Nephron (organoid): ENCODE measurements around the gene RBM15B.

Experiments used
- H3K27ac Mint-ChIP-seq, 3 experiments: 2 replicates each; pipeline ENCODE4 v1.8.0; 2020; ENCODE audit warnings: mixed read lengths in 3 of 3, mild to moderate bottlenecking in 2 of 3, moderate library complexity in 1 of 3
- H3K27me3 Mint-ChIP-seq: 2 replicates; pipeline ENCODE4 v1.8.0; 2021; ENCODE audit warnings: low read depth, mild to moderate bottlenecking, moderate library complexity, mixed read lengths
- H3K36me3 Mint-ChIP-seq: 2 replicates; pipeline ENCODE4 v1.8.0; 2020; ENCODE audit warnings: low read depth, mixed read lengths
- H3K4me1 Mint-ChIP-seq: 2 replicates; pipeline ENCODE4 v1.8.0; 2020; ENCODE audit warnings: mixed read lengths
- H3K4me3 Mint-ChIP-seq, 3 experiments: 2 replicates each; pipeline ENCODE4 v1.8.0; 2020; ENCODE audit warnings: mild to moderate bottlenecking in 3 of 3, mixed read lengths in 3 of 3, moderate library complexity in 2 of 3
- H3K9me3 Mint-ChIP-seq: 2 replicates; pipeline ENCODE4 v1.8.0; 2020; ENCODE audit warnings: mixed read lengths
- TF ChIP-seq, protein P1 (sequence below), 3 experiments: fragments of 200-600 bp; sonication (generic); IDR thresholded peaks; one replicate each; pipeline ENCODE4 v1.5.0; 2021; ENCODE audit warnings: antibody characterized with exemption in 3 of 3; ENCODE audit not compliant: unreplicated experiment in 3 of 3

The RBM15B gene

DNA sequence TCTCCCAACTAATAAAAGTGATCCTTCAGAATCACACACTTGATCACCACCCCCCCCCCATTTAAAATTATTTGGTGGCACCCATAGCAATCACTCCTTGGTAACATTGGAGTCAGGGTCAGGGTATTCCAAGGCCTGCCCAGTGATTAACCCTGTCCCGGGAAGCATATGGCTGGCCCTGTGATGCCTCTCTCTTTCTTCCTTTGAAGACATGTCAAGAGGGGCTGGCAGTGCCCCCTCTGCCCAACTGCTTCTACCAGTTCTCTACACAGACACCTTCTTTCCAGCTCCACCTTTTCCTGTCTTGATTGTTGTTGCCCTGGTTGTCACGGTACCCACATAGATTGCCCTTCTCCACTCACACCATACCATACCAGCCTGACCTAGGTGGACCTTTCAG is 36.9 kb upstream of the RBM15B start:
- H3K4me3 Mint-ChIP-seq, result no peak overlapping the region
- no peaks in the 10 kb centered on the region for H3K36me3 Mint-ChIP-seq
- H3K4me1 Mint-ChIP-seq, result no peaks in the 10 kb centered on the region
- H3K9me3 Mint-ChIP-seq, result no peaks in the 10 kb centered on the region
- TF ChIP-seq, protein P1, sequence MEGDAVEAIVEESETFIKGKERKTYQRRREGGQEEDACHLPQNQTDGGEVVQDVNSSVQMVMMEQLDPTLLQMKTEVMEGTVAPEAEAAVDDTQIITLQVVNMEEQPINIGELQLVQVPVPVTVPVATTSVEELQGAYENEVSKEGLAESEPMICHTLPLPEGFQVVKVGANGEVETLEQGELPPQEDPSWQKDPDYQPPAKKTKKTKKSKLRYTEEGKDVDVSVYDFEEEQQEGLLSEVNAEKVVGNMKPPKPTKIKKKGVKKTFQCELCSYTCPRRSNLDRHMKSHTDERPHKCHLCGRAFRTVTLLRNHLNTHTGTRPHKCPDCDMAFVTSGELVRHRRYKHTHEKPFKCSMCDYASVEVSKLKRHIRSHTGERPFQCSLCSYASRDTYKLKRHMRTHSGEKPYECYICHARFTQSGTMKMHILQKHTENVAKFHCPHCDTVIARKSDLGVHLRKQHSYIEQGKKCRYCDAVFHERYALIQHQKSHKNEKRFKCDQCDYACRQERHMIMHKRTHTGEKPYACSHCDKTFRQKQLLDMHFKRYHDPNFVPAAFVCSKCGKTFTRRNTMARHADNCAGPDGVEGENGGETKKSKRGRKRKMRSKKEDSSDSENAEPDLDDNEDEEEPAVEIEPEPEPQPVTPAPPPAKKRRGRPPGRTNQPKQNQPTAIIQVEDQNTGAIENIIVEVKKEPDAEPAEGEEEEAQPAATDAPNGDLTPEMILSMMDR (IDR thresholded peaks at IDR 0.05; ENCODE audit: unreplicated experiment in 3 of 3), result no peak
- H3K27me3 Mint-ChIP-seq, result peaks cover 3% of the 10 kb centered on the region
- no peak overlapping the region for H3K27ac Mint-ChIP-seq

DNA sequence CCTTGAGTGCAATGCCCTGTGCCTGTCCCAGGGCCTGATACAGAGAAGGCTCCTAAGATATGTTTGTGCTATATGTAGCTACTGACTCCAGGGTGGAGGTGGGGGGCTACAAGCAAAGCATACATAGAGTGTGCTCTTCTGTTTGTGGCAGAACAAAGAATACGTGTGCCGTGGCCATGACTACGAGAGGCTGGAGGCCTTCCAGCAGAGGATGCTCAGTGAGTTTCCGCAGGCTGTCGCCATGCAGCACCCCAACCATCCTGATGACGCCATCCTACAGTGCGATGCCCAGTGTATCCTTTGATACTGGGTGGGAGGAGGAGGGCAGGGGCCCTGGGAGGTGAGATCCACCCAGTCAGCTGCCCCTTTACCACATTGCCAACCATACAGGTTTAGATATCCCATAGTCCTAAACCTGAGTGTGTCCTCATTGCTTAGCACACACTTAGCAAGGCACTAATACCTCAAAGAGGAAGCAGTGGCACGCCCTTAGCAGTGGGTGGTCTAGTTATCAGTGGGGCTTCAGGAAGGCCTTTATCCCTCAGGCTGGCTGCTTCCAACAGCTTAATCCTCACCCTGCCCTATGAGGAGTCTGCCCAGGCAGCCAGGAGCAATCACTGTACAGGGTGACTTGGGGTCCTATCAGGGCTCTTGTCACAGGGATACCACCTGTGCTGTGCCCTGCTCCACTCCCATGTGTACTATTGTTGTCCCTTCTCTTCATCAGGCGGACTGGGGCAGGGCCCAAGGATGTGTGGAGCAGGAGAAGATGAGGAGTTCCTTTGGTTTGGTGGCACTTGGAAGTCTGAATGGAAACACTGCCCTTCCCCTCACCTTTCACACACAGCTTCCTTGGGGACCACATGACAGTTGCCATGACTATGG is 36.1 kb upstream of the RBM15B start:
- no peaks in the 10 kb centered on the region for H3K36me3 Mint-ChIP-seq
- no peaks in the 10 kb centered on the region for H3K27me3 Mint-ChIP-seq
- H3K27ac Mint-ChIP-seq, result no peak overlapping the region
- H3K4me3 Mint-ChIP-seq, result no peak overlapping the region
- TF ChIP-seq, protein P1 (IDR thresholded peaks at IDR 0.05; ENCODE audit: unreplicated experiment in 3 of 3), result no peak
- no peaks in the 10 kb centered on the region for H3K4me1 Mint-ChIP-seq
- H3K9me3 Mint-ChIP-seq, result no peaks in the 10 kb centered on the region

DNA sequence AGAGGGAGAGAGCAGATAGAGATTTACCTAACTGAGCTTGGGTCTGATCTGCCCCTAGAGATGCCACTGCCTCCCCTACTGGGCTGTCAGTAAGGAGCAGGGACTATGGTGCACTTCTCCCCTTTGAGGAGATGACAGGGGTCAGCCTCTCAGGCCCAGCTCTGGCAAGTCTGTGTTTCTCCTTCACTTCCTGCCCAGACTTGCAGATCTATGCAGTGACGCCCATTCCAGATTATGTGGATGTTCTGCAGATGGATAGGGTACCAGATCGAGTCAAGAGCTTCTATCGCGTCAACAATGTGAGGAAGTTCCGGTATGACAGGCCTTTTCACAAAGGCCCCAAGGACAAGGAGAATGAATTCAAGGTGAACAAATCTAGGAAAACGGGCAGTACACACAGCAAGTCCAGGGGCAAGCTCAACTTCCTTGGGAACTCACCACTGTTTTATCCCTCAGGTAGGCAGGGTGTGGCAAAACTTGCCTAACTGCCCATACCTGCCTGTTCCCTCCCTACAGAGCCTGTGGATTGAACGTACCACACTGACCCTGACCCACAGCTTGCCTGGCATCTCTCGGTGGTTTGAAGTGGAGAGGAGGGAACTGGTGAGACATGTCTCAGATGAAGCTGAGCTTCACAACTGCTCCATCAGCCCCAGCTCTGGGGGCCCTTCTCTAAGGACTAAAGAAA is 35.0 kb upstream of the RBM15B start:
- H3K4me1 Mint-ChIP-seq, result no peaks in the 10 kb centered on the region
- TF ChIP-seq, protein P1 (IDR thresholded peaks at IDR 0.05; ENCODE audit: unreplicated experiment in 3 of 3), result no peak
- no peak overlapping the region for H3K4me3 Mint-ChIP-seq

DNA sequence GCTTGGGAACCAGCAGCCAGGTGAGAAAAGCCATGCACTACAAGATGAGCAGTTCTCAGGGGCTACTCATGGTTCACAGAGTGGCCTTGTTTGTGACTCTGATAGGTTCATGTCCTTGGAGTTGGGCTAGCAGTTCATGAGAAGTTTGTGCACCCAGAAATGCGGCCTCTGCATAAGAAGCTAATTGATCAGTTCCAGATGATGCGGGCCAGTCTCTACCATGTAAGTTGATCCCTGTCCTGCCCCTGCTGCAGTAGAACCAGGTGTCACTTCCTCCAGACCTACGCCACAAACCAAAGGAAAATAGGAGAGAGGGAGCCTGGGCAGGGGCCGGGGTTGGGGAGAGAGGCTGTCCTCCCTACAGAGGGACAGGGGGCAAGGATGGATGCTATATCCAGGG is 33.2 kb upstream of the RBM15B start:
- Mint-ChIP-seq H3K9me3 (peaks cover 2% of the 10 kb centered on the region), H3K27ac (no peak overlapping the region), H3K27me3 (no peaks in the 10 kb centered on the region), H3K36me3 (no peaks in the 10 kb centered on the region), H3K4me3 (no peak overlapping the region), H3K4me1 (no peaks in the 10 kb centered on the region)
- TF ChIP-seq, protein P1 (IDR thresholded peaks at IDR 0.05; ENCODE audit: unreplicated experiment in 3 of 3), result no peak

More for the DNA sequence above, 35.0 kb upstream of the RBM15B start:
- H3K36me3 Mint-ChIP-seq, result no peaks in the 10 kb centered on the region
- H3K27ac Mint-ChIP-seq, result no peak overlapping the region
- no peaks in the 10 kb centered on the region for H3K27me3 Mint-ChIP-seq
- no peaks in the 10 kb centered on the region for H3K9me3 Mint-ChIP-seq

DNA sequence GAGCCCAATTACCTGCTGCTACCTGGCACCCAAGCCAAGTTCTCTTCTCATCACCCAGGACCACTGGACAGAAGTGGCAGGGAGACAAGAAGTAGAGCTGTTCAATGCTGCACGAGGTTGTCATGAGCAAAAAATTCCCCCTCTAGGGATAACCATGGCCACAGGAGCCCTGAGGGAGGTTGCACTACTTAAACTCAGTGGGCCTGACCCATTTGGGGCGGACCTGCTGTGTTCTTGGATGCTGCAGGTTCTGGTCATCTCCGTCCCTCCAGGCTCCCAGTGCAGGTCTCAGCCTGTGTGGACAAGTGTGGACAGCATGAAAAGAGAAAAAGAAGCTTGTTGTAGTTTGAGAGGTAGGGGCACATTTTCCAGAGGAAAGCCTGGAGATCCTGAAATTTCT is 32.1 kb upstream of the RBM15B start:
- no peak overlapping the region for H3K4me3 Mint-ChIP-seq
- H3K27me3 Mint-ChIP-seq, result no peaks in the 10 kb centered on the region
- no peaks in the 10 kb centered on the region for H3K36me3 Mint-ChIP-seq
- TF ChIP-seq, protein P1 (IDR thresholded peaks at IDR 0.05; ENCODE audit: unreplicated experiment in 3 of 3), result no peak
- no peak overlapping the region for H3K27ac Mint-ChIP-seq
- peaks cover 5% of the 10 kb centered on the region for H3K9me3 Mint-ChIP-seq
- H3K4me1 Mint-ChIP-seq, result no peaks in the 10 kb centered on the region
